ENCODE measurements around the gene KIF18A. TPM values are rescaled to one million over a fixed set of nuclear protein-coding genes. Genes with fewer than 3 reads are reported as not detected.

Gene KIF18A
- total and polyA plus RNA-seq, 3 donors from 2014 or later, result 9.5 to 22.5 (median 14.4) TPM

DNA sequence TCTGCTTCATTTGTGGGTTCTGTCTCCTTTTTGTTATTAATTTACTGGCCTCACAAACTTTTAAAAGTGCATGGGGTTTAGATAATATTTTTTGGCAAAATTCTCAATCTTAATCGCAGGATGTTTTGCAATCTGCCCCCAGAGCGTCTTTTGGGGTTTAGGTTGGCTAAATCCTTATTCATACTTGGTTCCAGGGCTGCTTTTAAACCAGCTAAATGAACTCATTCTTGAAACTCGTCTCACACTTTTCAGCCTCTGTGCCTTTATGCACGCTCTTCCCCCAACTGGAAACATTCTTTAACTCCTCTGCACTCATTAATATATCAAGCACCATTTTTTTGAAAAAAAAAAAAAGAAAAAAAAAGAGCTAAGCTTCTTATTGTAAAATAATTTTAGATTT, 131.7 kb downstream of the KIF18A start:
- no peaks in the 10 kb centered on the region for H3K9me3 ChIP-seq
- H3K27ac ChIP-seq, result no peak overlapping the region
- H3K4me3 ChIP-seq, result no peak overlapping the region
- 77% methylated on average over 4 of the region's 4 CpGs for WGBS, 2 donors
- H3K36me3 ChIP-seq (ENCODE audit: low read depth, missing control alignments), result no peaks in the 10 kb centered on the region
- no peaks in the 10 kb centered on the region for H3K27me3 ChIP-seq
- DNase-seq, result no peak
- TF ChIP-seq, protein P1, sequence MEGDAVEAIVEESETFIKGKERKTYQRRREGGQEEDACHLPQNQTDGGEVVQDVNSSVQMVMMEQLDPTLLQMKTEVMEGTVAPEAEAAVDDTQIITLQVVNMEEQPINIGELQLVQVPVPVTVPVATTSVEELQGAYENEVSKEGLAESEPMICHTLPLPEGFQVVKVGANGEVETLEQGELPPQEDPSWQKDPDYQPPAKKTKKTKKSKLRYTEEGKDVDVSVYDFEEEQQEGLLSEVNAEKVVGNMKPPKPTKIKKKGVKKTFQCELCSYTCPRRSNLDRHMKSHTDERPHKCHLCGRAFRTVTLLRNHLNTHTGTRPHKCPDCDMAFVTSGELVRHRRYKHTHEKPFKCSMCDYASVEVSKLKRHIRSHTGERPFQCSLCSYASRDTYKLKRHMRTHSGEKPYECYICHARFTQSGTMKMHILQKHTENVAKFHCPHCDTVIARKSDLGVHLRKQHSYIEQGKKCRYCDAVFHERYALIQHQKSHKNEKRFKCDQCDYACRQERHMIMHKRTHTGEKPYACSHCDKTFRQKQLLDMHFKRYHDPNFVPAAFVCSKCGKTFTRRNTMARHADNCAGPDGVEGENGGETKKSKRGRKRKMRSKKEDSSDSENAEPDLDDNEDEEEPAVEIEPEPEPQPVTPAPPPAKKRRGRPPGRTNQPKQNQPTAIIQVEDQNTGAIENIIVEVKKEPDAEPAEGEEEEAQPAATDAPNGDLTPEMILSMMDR (IDR thresholded peaks at IDR 0.05), result no peak
- TF ChIP-seq POLR2A (IDR thresholded peaks at IDR 0.05), result no peak
- no peaks in the 10 kb centered on the region for H3K4me1 ChIP-seq
- intact Hi-C loops (cut with DNase I; ENCODE audit: low total_unique reads), result no loop called here

DNA sequence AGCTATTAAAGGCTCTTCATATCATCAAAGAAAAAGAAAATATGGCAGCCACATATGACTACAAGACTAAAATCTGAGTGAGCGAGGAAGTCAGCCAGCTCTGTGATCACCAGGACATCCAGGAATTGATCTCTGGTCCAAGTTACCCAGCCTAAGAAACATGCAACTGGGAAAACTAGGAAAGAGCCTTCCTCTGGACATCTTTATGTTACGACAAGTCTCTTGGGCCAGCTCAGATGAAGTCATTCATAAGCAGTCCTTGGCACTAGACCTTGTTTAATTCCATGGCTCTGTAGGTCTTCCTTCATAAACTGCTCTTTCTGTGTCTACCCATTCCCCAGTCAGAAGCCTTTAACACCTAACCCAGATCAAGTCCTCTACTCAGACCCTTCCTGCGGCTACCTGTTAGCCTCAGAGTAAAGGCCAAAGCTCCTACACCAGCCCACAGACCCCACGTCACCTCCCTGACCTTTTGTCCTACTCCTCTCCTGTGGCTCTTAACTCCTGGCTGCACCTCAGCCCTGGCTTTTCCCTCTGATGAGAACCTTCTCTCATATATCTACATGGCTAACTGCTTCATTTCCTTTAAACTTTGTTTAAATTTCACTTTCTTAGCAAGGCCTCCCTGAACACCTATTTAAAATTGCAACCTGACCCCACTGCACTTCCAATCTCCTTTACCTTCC, 134.0 kb downstream of the KIF18A start:
- TF ChIP-seq, protein P1 (IDR thresholded peaks at IDR 0.05), result no peak
- TF ChIP-seq POLR2A (IDR thresholded peaks at IDR 0.05), result no peak
- no peak overlapping the region for H3K27ac ChIP-seq
- 84 to 87% methylated on average over 4 of the region's 4 CpGs for WGBS, 2 donors
- H3K4me1 ChIP-seq, result no peaks in the 10 kb centered on the region
- H3K9me3 ChIP-seq, result no peaks in the 10 kb centered on the region
- H3K27me3 ChIP-seq, result no peaks in the 10 kb centered on the region
- no peaks in the 10 kb centered on the region for H3K36me3 ChIP-seq (ENCODE audit: low read depth, missing control alignments)
- intact Hi-C loops (cut with DNase I; ENCODE audit: low total_unique reads), result no loop called here
- H3K4me3 ChIP-seq, result no peak overlapping the region
- DNase-seq, result no peak

DNA sequence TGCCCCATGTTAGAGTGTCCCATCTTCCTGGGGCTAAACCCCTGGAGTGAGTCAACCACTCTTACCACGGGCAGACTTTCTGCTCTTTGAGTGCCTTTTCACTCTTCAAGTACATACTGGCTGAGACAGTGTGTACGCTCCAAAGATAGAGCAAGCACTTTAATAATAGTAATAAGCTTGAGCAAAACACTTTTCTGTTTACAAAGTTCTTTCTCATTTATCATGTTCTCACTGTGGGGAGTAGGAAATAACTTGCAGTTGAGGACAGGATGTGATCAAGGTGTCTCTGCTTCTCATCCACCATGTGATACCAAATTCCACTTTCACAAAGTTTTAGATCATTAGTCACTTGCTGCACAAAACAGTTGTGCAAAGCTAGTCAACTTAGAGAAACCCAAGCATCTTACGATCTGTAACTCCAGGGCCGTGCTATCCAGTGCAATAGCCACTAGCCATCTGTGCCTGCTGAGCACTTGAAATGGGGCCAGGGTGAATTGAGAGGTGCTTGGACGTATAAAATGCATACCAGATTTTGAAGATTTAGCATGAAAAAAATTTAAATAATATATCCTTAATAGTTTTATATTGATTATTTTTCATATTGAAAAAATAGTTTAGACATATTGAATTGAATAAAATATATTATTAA, 135.3 kb downstream of the KIF18A start:
- no peaks in the 10 kb centered on the region for H3K36me3 ChIP-seq (ENCODE audit: low read depth, missing control alignments)
- intact Hi-C loops (cut with DNase I; ENCODE audit: low total_unique reads), result no loop called here
- no peak overlapping the region for H3K4me3 ChIP-seq
- no peaks in the 10 kb centered on the region for H3K9me3 ChIP-seq
- H3K4me1 ChIP-seq, result no peaks in the 10 kb centered on the region
- 76 to 81% methylated on average over 5 of the region's 5 CpGs for WGBS, 2 donors
- TF ChIP-seq POLR2A (IDR thresholded peaks at IDR 0.05), result no peak
- TF ChIP-seq, protein P1 (IDR thresholded peaks at IDR 0.05), result no peak
- no peaks in the 10 kb centered on the region for H3K27me3 ChIP-seq
- no peak for DNase-seq
- H3K27ac ChIP-seq, result no peak overlapping the region

DNA sequence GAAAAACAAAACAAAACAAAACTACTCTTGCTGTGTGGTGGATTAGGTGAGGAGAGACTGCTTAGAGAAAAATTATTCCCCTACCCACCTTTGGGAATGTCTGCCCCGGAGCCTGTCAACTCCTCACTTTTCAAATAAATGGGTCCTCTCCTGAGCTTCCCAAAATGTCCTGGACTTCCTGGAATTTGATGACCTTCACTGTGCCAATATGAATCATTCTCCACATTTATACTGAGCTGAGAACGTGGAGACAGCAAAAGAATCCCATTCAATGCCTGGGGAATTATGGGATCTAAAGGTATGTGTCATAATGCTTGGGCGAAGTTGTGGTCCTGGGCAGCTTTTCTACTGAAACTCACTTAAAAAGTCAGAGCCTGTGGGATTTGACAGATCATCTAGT, 136.8 kb downstream of the KIF18A start:
- TF ChIP-seq, protein P1 (IDR thresholded peaks at IDR 0.05), result no peak
- no peak for TF ChIP-seq POLR2A (IDR thresholded peaks at IDR 0.05)
- H3K36me3 ChIP-seq (ENCODE audit: low read depth, missing control alignments), result no peaks in the 10 kb centered on the region
- H3K4me1 ChIP-seq, result no peaks in the 10 kb centered on the region
- DNase-seq, result no peak
- no peak overlapping the region for H3K4me3 ChIP-seq
- no peak overlapping the region for H3K27ac ChIP-seq
- intact Hi-C loops (cut with DNase I; ENCODE audit: low total_unique reads), result no loop called here
- no peaks in the 10 kb centered on the region for H3K27me3 ChIP-seq
- H3K9me3 ChIP-seq, result no peaks in the 10 kb centered on the region
- WGBS, 2 donors, result 81 to 89% methylated on average over 3 of the region's 3 CpGs

MicroRNAs within 50 kb of the gene (microRNA counts, 767-probe panel; counts per million panel counts)
- 0 to 152 counts per million in 2 donors for microRNA hsa-miR-610

Small RNAs within 50 kb of the gene (microRNA-seq; reads per million reads assigned to microRNA genes)
- gene MIR610 (ENCODE audit: borderline number of aligned reads in 2 of 2, borderline replicate concordance in 1 of 2), result 0 reads per million in 2 donors

Small RNAs within 50 kb of the gene (small RNA-seq; reads per million reads assigned to genes)
- 0 reads per million in 2 donors for gene AC023206.1
- 0 reads per million in 2 donors for gene MIR610

Other genes with a start within 250 kb of the KIF18A start
- gene METTL15, start 232 bp upstream of the KIF18A start, total RNA-seq, result 10 to 100 TPM; 14.8 to 25.7 TPM
- 8.2 TPM for gene METTL15, start 232 bp upstream of the KIF18A start, polyA plus RNA-seq (ENCODE audit: insufficient read depth, low read depth, low replicate concordance)